Type B pancreatic cell (in vitro differentiated cells): ENCODE measurements around the gene MRPL46. TPM values are rescaled to one million over a fixed set of nuclear protein-coding genes. Genes with fewer than 3 reads are reported as not detected.

ENCODE experiments used
- DNase-seq: peaks from one replicate; pipeline ENCODE4 v3.0.0; 2021; ENCODE audit warnings: mixed read lengths; ENCODE audit not compliant: unreplicated experiment; ENCODE audit errors: extremely low spot score
- H3K27ac Mint-ChIP-seq: 2 replicates; pipeline ENCODE4 v1.8.0; 2021; ENCODE audit warnings: mild to moderate bottlenecking, mixed read lengths
- H3K27me3 Mint-ChIP-seq: 2 replicates; pipeline ENCODE4 v1.8.0; 2021; ENCODE audit warnings: mixed read lengths
- H3K36me3 Mint-ChIP-seq: 2 replicates; pipeline ENCODE4 v1.8.0; 2021; ENCODE audit warnings: mixed read lengths
- H3K4me1 Mint-ChIP-seq: one replicate; pipeline ENCODE4 v1.8.0; 2021; ENCODE audit warnings: mixed read lengths; ENCODE audit not compliant: unreplicated experiment
- H3K4me3 Mint-ChIP-seq: 2 replicates; pipeline ENCODE4 v1.8.0; 2021; ENCODE audit warnings: mild to moderate bottlenecking, mixed read lengths
- H3K9me3 Mint-ChIP-seq: 2 replicates; pipeline ENCODE4 v1.8.0; 2021; ENCODE audit warnings: mixed read lengths
- CTCF ChIP-seq: fragments of 200-600 bp; sonication (generic); conservative IDR thresholded peaks from 2 replicates; pipeline ENCODE4 v1.5.0; 2021; ENCODE audit warnings: antibody characterized with exemption, mild to moderate bottlenecking
- total RNA-seq: library from RNA; stranded (reverse); gene quantifications from 2 replicates; pipeline ENCODE4 v1.2.1, GENCODE V29; 2021; ENCODE audit warnings: low replicate concordance

MRPL46 gene
- total RNA-seq, 1 donor from 2014 or later, result 24.8 TPM

- H3K27ac Mint-ChIP-seq, result no peak overlapping the region
- peak; percentile 91 for TF ChIP-seq CTCF
- no peak overlapping the region for H3K4me3 Mint-ChIP-seq
- H3K4me1 Mint-ChIP-seq, result peaks cover 3% of the 10 kb centered on the region
- H3K36me3 Mint-ChIP-seq, result no peaks in the 10 kb centered on the region
- H3K27me3 Mint-ChIP-seq, result peaks cover 34% of the 10 kb centered on the region
- DNase-seq, result peak; percentile 81
- no peaks in the 10 kb centered on the region for H3K9me3 Mint-ChIP-seq
Observed at GRCh38 chr15:88450125-88450798, 16.9 kb downstream of the MRPL46 start.

GRCh38 chr15:88449581-88449980, 17.6 kb downstream of the MRPL46 start:
- Mint-ChIP-seq H3K9me3 (no peaks in the 10 kb centered on the region), H3K27ac (no peak overlapping the region), H3K27me3 (peaks cover 35% of the 10 kb centered on the region), H3K4me1 (peaks cover 3% of the 10 kb centered on the region), H3K4me3 (no peak overlapping the region), H3K36me3 (no peaks in the 10 kb centered on the region)
- DNase-seq, result no peak
- no peak for TF ChIP-seq CTCF

GRCh38 chr15:88448991-88449461, 18.2 kb downstream of the MRPL46 start:
- no peak for DNase-seq
- Mint-ChIP-seq H3K4me1 (peaks cover 3% of the 10 kb centered on the region), H3K9me3 (no peaks in the 10 kb centered on the region), H3K27me3 (peaks cover 35% of the 10 kb centered on the region), H3K4me3 (no peak overlapping the region), H3K36me3 (no peaks in the 10 kb centered on the region), H3K27ac (no peak overlapping the region)
- no peak for TF ChIP-seq CTCF

GRCh38 chr15:88447741-88448140, 19.4 kb downstream of the MRPL46 start:
- H3K36me3 Mint-ChIP-seq, result no peaks in the 10 kb centered on the region
- H3K9me3 Mint-ChIP-seq, result no peaks in the 10 kb centered on the region
- no peak overlapping the region for H3K27ac Mint-ChIP-seq
- DNase-seq, result no peak
- TF ChIP-seq CTCF, result no peak
- peaks cover 3% of the 10 kb centered on the region for H3K4me1 Mint-ChIP-seq
- H3K4me3 Mint-ChIP-seq, result no peak overlapping the region
- peaks cover 38% of the 10 kb centered on the region for H3K27me3 Mint-ChIP-seq

- Mint-ChIP-seq H3K36me3 (no peaks in the 10 kb centered on the region), H3K9me3 (no peaks in the 10 kb centered on the region), H3K4me3 (no peak overlapping the region), H3K4me1 (peaks cover 3% of the 10 kb centered on the region), H3K27ac (no peak overlapping the region), H3K27me3 (peaks cover 40% of the 10 kb centered on the region)
- no peak for TF ChIP-seq CTCF
- no peak for DNase-seq
Observed at GRCh38 chr15:88447206-88447605, 20.0 kb downstream of the MRPL46 start.
